ENCODE results near the gene PKN2. TPM values are rescaled to one million over a fixed set of nuclear protein-coding genes. Genes with fewer than 3 reads are reported as not detected.

Gene PKN2
- total RNA-seq, 1 donor from 2014 or later, result 37.5 TPM

GRCh38 chr1:88649932-88650331 lies 34.1 kb upstream of the PKN2 start:
- Histone ChIP-seq H4K20me1 (ENCODE audit: insufficient read depth, low read length) (no peaks in the 10 kb centered on the region), H3K36me3 (ENCODE audit: insufficient read depth, low read length) (no peaks in the 10 kb centered on the region), H3K4me3 (ENCODE audit: insufficient read depth, low read depth, low read length) (no peak overlapping the region), H2AFZ (ENCODE audit: low read depth, low read length) (no peak overlapping the region), H3K4me2 (ENCODE audit: low read length) (no peak overlapping the region), H3K79me2 (ENCODE audit: insufficient read depth, low read length) (no peaks in the 10 kb centered on the region), H3K27ac (ENCODE audit: low read depth, low read length) (no peak overlapping the region), H3K27me3 (ENCODE audit: insufficient read depth, low read length) (no peaks in the 10 kb centered on the region), H3K4me1 (ENCODE audit: insufficient read depth, low read length) (no peaks in the 10 kb centered on the region), H3K9me3 (ENCODE audit: insufficient read depth, low read depth, low read length) (no peaks in the 10 kb centered on the region), H3K9ac (ENCODE audit: low read length) (no peak overlapping the region)
- Mint-ChIP-seq H3K4me1 (ENCODE audit: low read depth, unreplicated experiment) (peaks cover 5% of the 10 kb centered on the region), H3K4me3 (ENCODE audit: unreplicated experiment) (no peak overlapping the region), H3K27ac (ENCODE audit: unreplicated experiment) (no peak overlapping the region), H3K27me3 (ENCODE audit: low read depth, unreplicated experiment) (no peaks in the 10 kb centered on the region), H3K9me3 (ENCODE audit: unreplicated experiment) (no peaks in the 10 kb centered on the region), H3K36me3 (ENCODE audit: low read depth, unreplicated experiment) (no peaks in the 10 kb centered on the region)
- no peak for DNase-seq (ENCODE audit: low read depth)
- no peak for FAIRE-seq
- TF ChIP-seq EZH2 (IDR thresholded peaks at IDR 0.05; ENCODE audit: insufficient read depth, low read length), result no peak
- no peak for TF ChIP-seq CTCF (IDR thresholded peaks at IDR 0.05; ENCODE audit: insufficient read depth, low read depth, low read length)

DNA sequence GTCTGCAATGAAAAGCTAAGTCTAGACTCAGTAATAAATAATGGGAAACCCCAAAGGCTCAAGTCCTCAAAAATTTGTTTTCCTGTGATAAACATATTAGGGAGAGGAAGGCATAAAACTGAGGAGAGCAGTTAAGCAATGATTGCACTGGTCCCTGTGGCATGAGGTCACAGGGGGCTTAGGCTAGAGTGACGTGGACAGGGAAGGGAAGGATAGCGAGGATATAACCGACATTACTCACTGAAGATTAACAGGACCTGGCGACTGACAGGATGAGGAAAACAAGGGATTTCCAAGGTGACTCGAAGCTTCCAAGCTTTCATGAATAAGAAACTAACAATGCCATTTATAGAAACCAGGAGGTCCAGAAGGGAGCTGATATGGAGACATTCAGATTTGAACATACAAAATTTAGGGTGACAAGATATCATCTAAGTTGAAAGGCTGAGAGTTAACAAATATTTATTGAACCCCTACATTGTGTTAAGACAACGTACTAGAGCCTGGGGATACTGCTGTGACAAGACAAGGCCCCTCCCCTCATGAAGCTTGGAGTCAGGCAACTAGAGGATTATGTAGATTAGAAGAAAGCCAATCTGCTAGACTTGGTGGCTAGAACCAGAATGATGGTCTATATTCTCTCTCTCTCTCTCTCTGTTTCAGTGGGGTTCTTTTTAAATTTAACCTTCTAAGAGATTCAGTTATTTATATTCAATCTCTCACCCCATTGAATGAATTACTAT lies 33.2 kb upstream of the PKN2 start:
- H3K36me3 Mint-ChIP-seq (ENCODE audit: low read depth, unreplicated experiment), result no peaks in the 10 kb centered on the region
- H3K4me1 Mint-ChIP-seq (ENCODE audit: low read depth, unreplicated experiment), result peaks cover 5% of the 10 kb centered on the region
- H3K9me3 Mint-ChIP-seq (ENCODE audit: unreplicated experiment), result no peaks in the 10 kb centered on the region
- Histone ChIP-seq H3K27me3 (ENCODE audit: insufficient read depth, low read length) (no peaks in the 10 kb centered on the region), H3K4me2 (ENCODE audit: low read length) (no peak overlapping the region), H3K27ac (ENCODE audit: low read depth, low read length) (no peak overlapping the region), H3K4me3 (ENCODE audit: insufficient read depth, low read depth, low read length) (no peak overlapping the region), H2AFZ (ENCODE audit: low read depth, low read length) (no peak overlapping the region), H4K20me1 (ENCODE audit: insufficient read depth, low read length) (no peaks in the 10 kb centered on the region), H3K79me2 (ENCODE audit: insufficient read depth, low read length) (no peaks in the 10 kb centered on the region), H3K36me3 (ENCODE audit: insufficient read depth, low read length) (no peaks in the 10 kb centered on the region), H3K4me1 (ENCODE audit: insufficient read depth, low read length) (no peaks in the 10 kb centered on the region), H3K9ac (ENCODE audit: low read length) (no peak overlapping the region), H3K9me3 (ENCODE audit: insufficient read depth, low read depth, low read length) (no peaks in the 10 kb centered on the region)
- TF ChIP-seq CTCF (IDR thresholded peaks at IDR 0.05; ENCODE audit: insufficient read depth, low read depth, low read length), result no peak
- no peak for TF ChIP-seq EZH2 (IDR thresholded peaks at IDR 0.05; ENCODE audit: insufficient read depth, low read length)
- H3K27ac Mint-ChIP-seq (ENCODE audit: unreplicated experiment), result no peak overlapping the region
- H3K27me3 Mint-ChIP-seq (ENCODE audit: low read depth, unreplicated experiment), result no peaks in the 10 kb centered on the region
- DNase-seq (ENCODE audit: low read depth) (no peak), FAIRE-seq (no peak)
- no peak overlapping the region for H3K4me3 Mint-ChIP-seq (ENCODE audit: unreplicated experiment)

DNA sequence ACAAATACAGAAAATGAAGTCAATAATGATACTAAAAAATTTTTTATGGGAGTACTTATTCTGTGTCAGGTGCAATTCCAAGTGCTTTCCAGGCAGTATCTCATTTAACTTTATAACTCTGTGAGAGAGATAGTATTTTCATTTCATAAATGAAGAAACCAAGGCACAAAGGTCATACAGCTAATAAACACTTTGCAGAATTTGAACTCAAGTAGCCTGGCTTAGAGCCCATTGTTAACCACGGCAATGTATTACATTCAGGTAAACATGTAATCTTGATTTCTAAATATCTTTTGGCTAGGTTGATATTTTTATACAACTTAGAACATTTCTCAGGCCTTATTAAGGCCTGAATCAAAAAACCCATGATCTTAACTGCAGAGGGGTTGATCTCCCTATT lies 28.9 kb upstream of the PKN2 start:
- H3K27me3 ChIP-seq (ENCODE audit: insufficient read depth, low read length), result no peaks in the 10 kb centered on the region
- no peaks in the 10 kb centered on the region for H3K4me1 ChIP-seq (ENCODE audit: insufficient read depth, low read length)
- Mint-ChIP-seq H3K27me3 (ENCODE audit: low read depth, unreplicated experiment) (no peaks in the 10 kb centered on the region), H3K4me1 (ENCODE audit: low read depth, unreplicated experiment) (peaks cover 5% of the 10 kb centered on the region), H3K36me3 (ENCODE audit: low read depth, unreplicated experiment) (no peaks in the 10 kb centered on the region), H3K27ac (ENCODE audit: unreplicated experiment) (no peak overlapping the region), H3K4me3 (ENCODE audit: unreplicated experiment) (no peak overlapping the region), H3K9me3 (ENCODE audit: unreplicated experiment) (no peaks in the 10 kb centered on the region)
- no peak for TF ChIP-seq CTCF (IDR thresholded peaks at IDR 0.05; ENCODE audit: insufficient read depth, low read depth, low read length)
- TF ChIP-seq EZH2 (IDR thresholded peaks at IDR 0.05; ENCODE audit: insufficient read depth, low read length), result no peak
- no peak overlapping the region for H3K4me2 ChIP-seq (ENCODE audit: low read length)
- no peak overlapping the region for H3K27ac ChIP-seq (ENCODE audit: low read depth, low read length)
- H2AFZ ChIP-seq (ENCODE audit: low read depth, low read length), result no peak overlapping the region
- no peak overlapping the region for H3K9ac ChIP-seq (ENCODE audit: low read length)
- DNase-seq (ENCODE audit: low read depth) (no peak), FAIRE-seq (no peak)
- H3K9me3 ChIP-seq (ENCODE audit: insufficient read depth, low read depth, low read length), result no peaks in the 10 kb centered on the region
- no peaks in the 10 kb centered on the region for H3K79me2 ChIP-seq (ENCODE audit: insufficient read depth, low read length)
- no peaks in the 10 kb centered on the region for H3K36me3 ChIP-seq (ENCODE audit: insufficient read depth, low read length)
- H4K20me1 ChIP-seq (ENCODE audit: insufficient read depth, low read length), result no peaks in the 10 kb centered on the region
- no peak overlapping the region for H3K4me3 ChIP-seq (ENCODE audit: insufficient read depth, low read depth, low read length)

All from astrocyte (in vitro differentiated cells and primary cell).